ENCODE data around the gene IQGAP3.

Gene IQGAP3

GRCh38 chr1:156546267-156546666 is 26.1 kb downstream of the IQGAP3 start:
- no peak overlapping the region for H3K4me2 ChIP-seq (ENCODE audit: low read depth, low read length)
- no peak overlapping the region for H2AFZ ChIP-seq (ENCODE audit: low read length)
- H3K9ac ChIP-seq (ENCODE audit: low read length) = no peak overlapping the region
- H3K36me3 ChIP-seq (replicated peaks; ENCODE audit: insufficient read depth, low read length) = no peaks in the 10 kb centered on the region
- H3K27ac ChIP-seq (ENCODE audit: low read length) = no peak overlapping the region
- H3K9me2 ChIP-seq (replicated peaks; ENCODE audit: insufficient read depth, low read length) = no peaks in the 10 kb centered on the region
- no peak for DNase-seq
- no peak overlapping the region for H3K4me3 ChIP-seq (ENCODE audit: low read length)
- no peaks in the 10 kb centered on the region for H3K79me2 ChIP-seq (ENCODE audit: low read length)
- no peaks in the 10 kb centered on the region for H3F3A ChIP-seq (ENCODE audit: insufficient read depth, low read length)
- no peaks in the 10 kb centered on the region for H4K20me1 ChIP-seq (ENCODE audit: insufficient read depth, low read length)
- H3K9me3 ChIP-seq (replicated peaks; ENCODE audit: insufficient read depth, low read length) = no peaks in the 10 kb centered on the region
- no peaks in the 10 kb centered on the region for H3K4me1 ChIP-seq (ENCODE audit: low read length)
- TF ChIP-seq EZH2 (optimal IDR thresholded peaks at IDR 0.05; ENCODE audit: low read depth, low read length) = no peak
- TF ChIP-seq CTCF (IDR thresholded peaks at IDR 0.05; ENCODE audit: low read length) = no peak
- no peak for TF ChIP-seq EZH2phosphoT487 (IDR thresholded peaks at IDR 0.05; ENCODE audit: low read length)
- H3K27me3 ChIP-seq (replicated peaks; ENCODE audit: insufficient read depth, low read length) = no peaks in the 10 kb centered on the region

- H3K79me2 ChIP-seq (ENCODE audit: low read length) = no peaks in the 10 kb centered on the region
- H3K36me3 ChIP-seq (replicated peaks; ENCODE audit: insufficient read depth, low read length) = no peaks in the 10 kb centered on the region
- DNase-seq = no peak
- no peak overlapping the region for H3K4me3 ChIP-seq (ENCODE audit: low read length)
- no peaks in the 10 kb centered on the region for H3K27me3 ChIP-seq (replicated peaks; ENCODE audit: insufficient read depth, low read length)
- H3F3A ChIP-seq (ENCODE audit: insufficient read depth, low read length) = no peaks in the 10 kb centered on the region
- no peak overlapping the region for H3K27ac ChIP-seq (ENCODE audit: low read length)
- no peaks in the 10 kb centered on the region for H3K9me2 ChIP-seq (replicated peaks; ENCODE audit: insufficient read depth, low read length)
- no peak for TF ChIP-seq EZH2phosphoT487 (IDR thresholded peaks at IDR 0.05; ENCODE audit: low read length)
- TF ChIP-seq EZH2 (optimal IDR thresholded peaks at IDR 0.05; ENCODE audit: low read depth, low read length) = no peak
- no peak for TF ChIP-seq CTCF (IDR thresholded peaks at IDR 0.05; ENCODE audit: low read length)
- no peaks in the 10 kb centered on the region for H4K20me1 ChIP-seq (ENCODE audit: insufficient read depth, low read length)
- no peak overlapping the region for H3K4me2 ChIP-seq (ENCODE audit: low read depth, low read length)
- no peaks in the 10 kb centered on the region for H3K4me1 ChIP-seq (ENCODE audit: low read length)
- H3K9me3 ChIP-seq (replicated peaks; ENCODE audit: insufficient read depth, low read length) = no peaks in the 10 kb centered on the region
- H3K9ac ChIP-seq (ENCODE audit: low read length) = no peak overlapping the region
- no peak overlapping the region for H2AFZ ChIP-seq (ENCODE audit: low read length)
These were observed 27.7 kb downstream of the IQGAP3 start for GRCh38 chr1:156544592-156545102.

- Histone ChIP-seq H3K36me3 (replicated peaks; ENCODE audit: insufficient read depth, low read length) (no peaks in the 10 kb centered on the region), H3K4me3 (ENCODE audit: low read length) (no peak overlapping the region), H4K20me1 (ENCODE audit: insufficient read depth, low read length) (no peaks in the 10 kb centered on the region), H3K79me2 (ENCODE audit: low read length) (no peaks in the 10 kb centered on the region), H3K27me3 (replicated peaks; ENCODE audit: insufficient read depth, low read length) (no peaks in the 10 kb centered on the region), H3K27ac (ENCODE audit: low read length) (no peak overlapping the region), H3F3A (ENCODE audit: insufficient read depth, low read length) (no peaks in the 10 kb centered on the region), H3K4me2 (ENCODE audit: low read depth, low read length) (no peak overlapping the region), H3K9me2 (replicated peaks; ENCODE audit: insufficient read depth, low read length) (no peaks in the 10 kb centered on the region), H2AFZ (ENCODE audit: low read length) (no peak overlapping the region), H3K4me1 (ENCODE audit: low read length) (no peaks in the 10 kb centered on the region), H3K9ac (ENCODE audit: low read length) (no peak overlapping the region), H3K9me3 (replicated peaks; ENCODE audit: insufficient read depth, low read length) (no peaks in the 10 kb centered on the region)
- DNase-seq = no peak
- TF ChIP-seq CTCF (IDR thresholded peaks at IDR 0.05; ENCODE audit: low read length) = no peak
- no peak for TF ChIP-seq EZH2phosphoT487 (IDR thresholded peaks at IDR 0.05; ENCODE audit: low read length)
- TF ChIP-seq EZH2 (optimal IDR thresholded peaks at IDR 0.05; ENCODE audit: low read depth, low read length) = no peak
These were observed 29.3 kb downstream of the IQGAP3 start for GRCh38 chr1:156543066-156543465.
